Type B pancreatic cell (in vitro differentiated cells): ENCODE results near the gene PARD3. TPM values are rescaled to one million over a fixed set of nuclear protein-coding genes. Genes with fewer than 3 reads are reported as not detected.

ENCODE experiments used
- DNase-seq: peaks from one replicate; pipeline ENCODE4 v3.0.0; 2021; ENCODE audit warnings: mixed read lengths; ENCODE audit not compliant: unreplicated experiment; ENCODE audit errors: extremely low spot score
- H3K27ac Mint-ChIP-seq: 2 replicates; pipeline ENCODE4 v1.8.0; 2021; ENCODE audit warnings: mild to moderate bottlenecking, mixed read lengths
- H3K27me3 Mint-ChIP-seq: 2 replicates; pipeline ENCODE4 v1.8.0; 2021; ENCODE audit warnings: mixed read lengths
- H3K36me3 Mint-ChIP-seq: 2 replicates; pipeline ENCODE4 v1.8.0; 2021; ENCODE audit warnings: mixed read lengths
- H3K4me1 Mint-ChIP-seq: one replicate; pipeline ENCODE4 v1.8.0; 2021; ENCODE audit warnings: mixed read lengths; ENCODE audit not compliant: unreplicated experiment
- H3K4me3 Mint-ChIP-seq: 2 replicates; pipeline ENCODE4 v1.8.0; 2021; ENCODE audit warnings: mild to moderate bottlenecking, mixed read lengths
- H3K9me3 Mint-ChIP-seq: 2 replicates; pipeline ENCODE4 v1.8.0; 2021; ENCODE audit warnings: mixed read lengths
- total RNA-seq: library from RNA; stranded (reverse); gene quantifications from 2 replicates; pipeline ENCODE4 v1.2.1, GENCODE V29; 2021; ENCODE audit warnings: low replicate concordance
- TF ChIP-seq, protein P1 (sequence below): fragments of 200-600 bp; sonication (generic); conservative IDR thresholded peaks from 2 replicates; pipeline ENCODE4 v1.5.0; 2021; ENCODE audit warnings: antibody characterized with exemption, mild to moderate bottlenecking

The PARD3 gene
- total RNA-seq, 1 donor from 2014 or later, result 52.3 TPM

DNA sequence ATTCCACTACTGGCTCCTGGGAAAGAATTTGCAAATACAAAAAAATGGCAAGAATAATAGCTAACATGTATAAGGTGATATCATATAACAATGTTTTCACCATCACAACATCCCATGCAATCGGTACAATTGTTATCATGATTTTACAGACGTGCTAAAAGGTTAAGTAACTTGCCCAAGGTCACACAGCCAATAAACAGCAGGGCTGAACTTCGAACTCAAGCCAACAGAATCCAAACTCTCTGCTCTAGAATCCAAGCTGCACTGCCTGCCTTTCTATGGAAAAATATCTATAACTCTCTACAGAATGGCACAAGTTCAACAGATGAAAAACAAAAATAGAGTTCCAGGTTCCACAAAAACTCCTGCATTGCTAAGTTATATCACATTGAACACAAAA is 160.9 kb downstream of the PARD3 start:
- Mint-ChIP-seq H3K4me1 (peaks cover 35% of the 10 kb centered on the region), H3K27me3 (no peaks in the 10 kb centered on the region), H3K36me3 (peaks cover 4% of the 10 kb centered on the region), H3K9me3 (no peaks in the 10 kb centered on the region), H3K4me3 (no peak overlapping the region), H3K27ac (no peak overlapping the region)
- TF ChIP-seq, protein P1, sequence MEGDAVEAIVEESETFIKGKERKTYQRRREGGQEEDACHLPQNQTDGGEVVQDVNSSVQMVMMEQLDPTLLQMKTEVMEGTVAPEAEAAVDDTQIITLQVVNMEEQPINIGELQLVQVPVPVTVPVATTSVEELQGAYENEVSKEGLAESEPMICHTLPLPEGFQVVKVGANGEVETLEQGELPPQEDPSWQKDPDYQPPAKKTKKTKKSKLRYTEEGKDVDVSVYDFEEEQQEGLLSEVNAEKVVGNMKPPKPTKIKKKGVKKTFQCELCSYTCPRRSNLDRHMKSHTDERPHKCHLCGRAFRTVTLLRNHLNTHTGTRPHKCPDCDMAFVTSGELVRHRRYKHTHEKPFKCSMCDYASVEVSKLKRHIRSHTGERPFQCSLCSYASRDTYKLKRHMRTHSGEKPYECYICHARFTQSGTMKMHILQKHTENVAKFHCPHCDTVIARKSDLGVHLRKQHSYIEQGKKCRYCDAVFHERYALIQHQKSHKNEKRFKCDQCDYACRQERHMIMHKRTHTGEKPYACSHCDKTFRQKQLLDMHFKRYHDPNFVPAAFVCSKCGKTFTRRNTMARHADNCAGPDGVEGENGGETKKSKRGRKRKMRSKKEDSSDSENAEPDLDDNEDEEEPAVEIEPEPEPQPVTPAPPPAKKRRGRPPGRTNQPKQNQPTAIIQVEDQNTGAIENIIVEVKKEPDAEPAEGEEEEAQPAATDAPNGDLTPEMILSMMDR, result no peak
- DNase-seq, result no peak

DNA sequence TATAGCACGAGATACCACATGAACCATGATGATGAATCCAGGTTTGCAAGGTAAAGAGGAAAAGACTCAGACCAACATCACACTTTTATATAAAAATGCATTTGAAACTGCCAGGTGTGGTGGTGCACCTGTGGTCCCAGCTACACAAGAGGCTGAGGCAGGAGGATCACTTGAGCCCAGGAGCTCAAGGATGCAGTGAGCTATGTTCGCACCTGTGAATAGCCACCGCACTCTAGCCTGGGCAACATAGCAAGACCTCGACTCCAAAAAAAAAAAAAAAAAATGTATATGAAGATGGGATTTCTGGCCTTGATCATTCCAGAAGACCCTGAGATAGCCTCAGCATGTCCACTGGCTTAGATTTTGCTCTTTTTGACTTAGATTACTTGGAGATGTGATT is 161.6 kb downstream of the PARD3 start:
- Mint-ChIP-seq H3K36me3 (peaks cover 4% of the 10 kb centered on the region), H3K27me3 (no peaks in the 10 kb centered on the region), H3K9me3 (no peaks in the 10 kb centered on the region), H3K4me3 (no peak overlapping the region), H3K4me1 (peaks cover 31% of the 10 kb centered on the region), H3K27ac (no peak overlapping the region)
- DNase-seq, result no peak
- TF ChIP-seq, protein P1, result no peak

DNA sequence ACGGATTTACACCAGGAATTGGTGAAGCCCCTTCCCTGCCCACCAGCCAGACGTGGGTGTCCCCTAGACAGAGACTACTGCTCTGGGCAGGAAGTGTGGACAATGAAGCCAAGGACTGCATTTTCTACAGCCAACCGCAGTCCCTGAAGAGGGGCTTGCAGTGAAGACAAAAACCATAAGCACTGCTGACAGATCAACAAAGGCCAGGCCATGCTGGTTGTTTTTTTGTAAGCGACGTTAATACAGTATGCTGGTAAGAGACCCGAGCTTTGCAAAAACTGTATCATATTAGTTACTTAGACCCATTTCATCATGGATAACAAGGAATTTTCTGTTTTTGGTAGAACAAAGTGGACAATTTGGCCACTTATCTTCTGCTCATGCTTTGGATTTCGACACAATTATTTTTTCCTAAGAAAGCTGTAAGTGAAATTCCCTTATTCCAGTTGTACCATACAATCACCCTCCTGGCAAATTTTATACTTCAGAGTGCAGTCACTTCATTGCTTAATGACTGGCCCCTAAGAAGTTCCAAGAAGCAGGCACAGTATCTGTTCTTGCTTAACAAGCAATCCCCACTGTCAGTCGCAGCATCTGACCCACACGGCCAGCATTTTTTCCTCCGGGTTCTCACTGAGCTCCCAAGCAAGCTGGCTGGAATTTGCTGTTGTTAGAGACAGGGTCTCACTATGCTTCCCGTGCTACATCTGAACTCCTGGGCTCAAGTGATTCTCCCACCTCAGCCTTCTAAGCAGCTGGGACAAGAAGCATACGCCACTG is 163.5 kb downstream of the PARD3 start:
- Mint-ChIP-seq H3K4me3 (no peak overlapping the region), H3K27ac (no peak overlapping the region), H3K9me3 (no peaks in the 10 kb centered on the region), H3K27me3 (no peaks in the 10 kb centered on the region), H3K36me3 (no peaks in the 10 kb centered on the region), H3K4me1 (peaks cover 39% of the 10 kb centered on the region)
- DNase-seq, result no peak
- TF ChIP-seq, protein P1, result no peak

DNA sequence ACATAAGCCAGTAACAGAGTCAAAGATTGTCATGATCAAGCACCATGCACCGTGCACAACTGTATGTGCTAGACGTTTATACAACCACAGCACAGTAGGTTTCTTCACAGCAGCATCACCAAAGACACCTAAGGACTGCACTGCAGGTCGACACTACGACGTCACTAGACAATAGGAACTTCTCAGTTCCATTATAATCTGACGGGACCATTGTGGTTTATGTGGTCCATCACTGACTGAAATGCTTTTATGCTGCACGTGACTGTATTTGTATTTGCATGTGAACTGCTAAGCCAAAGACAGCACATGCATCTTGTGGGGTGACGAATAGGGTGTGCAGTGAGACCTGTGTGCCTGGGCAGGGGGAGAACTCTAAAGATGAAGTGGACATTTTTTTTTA is 164.9 kb downstream of the PARD3 start:
- Mint-ChIP-seq H3K27me3 (no peaks in the 10 kb centered on the region), H3K27ac (no peak overlapping the region), H3K4me1 (peaks cover 27% of the 10 kb centered on the region), H3K36me3 (no peaks in the 10 kb centered on the region), H3K4me3 (no peak overlapping the region), H3K9me3 (no peaks in the 10 kb centered on the region)
- TF ChIP-seq, protein P1, result no peak
- DNase-seq, result no peak

DNA sequence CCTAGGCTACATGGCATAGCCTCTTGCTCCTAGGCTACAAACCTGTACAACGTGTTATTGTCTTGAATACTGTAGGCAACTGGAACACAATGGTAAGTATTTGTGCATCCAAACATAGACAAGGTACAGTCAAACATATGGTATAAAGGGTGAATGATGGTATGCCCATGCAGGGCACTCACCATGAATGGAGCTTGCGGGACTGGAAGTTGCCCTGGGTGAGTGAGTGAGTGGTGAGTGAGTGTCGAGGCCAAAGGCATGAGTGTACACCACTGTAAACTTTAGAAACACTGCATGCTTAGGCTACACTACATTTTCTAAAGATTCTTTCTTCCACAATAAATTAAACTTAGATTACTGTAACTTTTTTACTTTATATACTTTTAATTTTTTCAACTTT is 165.7 kb downstream of the PARD3 start:
- Mint-ChIP-seq H3K36me3 (no peaks in the 10 kb centered on the region), H3K9me3 (no peaks in the 10 kb centered on the region), H3K4me1 (peaks cover 29% of the 10 kb centered on the region), H3K27ac (no peak overlapping the region), H3K4me3 (no peak overlapping the region), H3K27me3 (no peaks in the 10 kb centered on the region)
- TF ChIP-seq, protein P1, result no peak
- DNase-seq, result no peak
